ENCODE data around the gene GPRC5D. TPM values are rescaled to one million over a fixed set of nuclear protein-coding genes. Genes with fewer than 3 reads are reported as not detected.

Gene GPRC5D
- polyA plus RNA-seq, 1 of the 3 experiments (the other 2 are of a cell fraction), result not detected

GRCh38 chr12:12908711-12909110 lies 43.3 kb downstream of the GPRC5D start:
- no peaks in the 10 kb centered on the region for H3F3A ChIP-seq (replicated peaks; ENCODE audit: insufficient read depth)
- H3K4me3 ChIP-seq (ENCODE audit: low read depth in 2 of 2, low read length in 1 of 2), result no peak overlapping the region
- H3K36me3 ChIP-seq (replicated peaks in 1 of 2; ENCODE audit: control insufficient read depth in 1 of 2, insufficient read depth in 2 of 2, low read length in 1 of 2), result no peaks in the 10 kb centered on the region
- no peaks in the 10 kb centered on the region for H3K9me3 ChIP-seq
- no peaks in the 10 kb centered on the region for H3K9me2 ChIP-seq
- H3K9ac ChIP-seq, result no peak overlapping the region
- no peaks in the 10 kb centered on the region; a peak in 1 of 4 replicates for H3K4me1 ChIP-seq (ENCODE audit: control insufficient read depth in 1 of 2, insufficient read depth in 2 of 2, low read depth in 1 of 2, low read length in 1 of 2)
- no peak overlapping the region for H2AFZ ChIP-seq (ENCODE audit: low read depth)
- 89% methylated on average over 12 of the region's 12 CpGs for WGBS (ENCODE audit: low lambda C conversion rate)
- H3K4me2 ChIP-seq, result no peak overlapping the region
- H3K27me3 ChIP-seq (ENCODE audit: insufficient read depth), result no peaks in the 10 kb centered on the region
- H3K27ac ChIP-seq (ENCODE audit: low read depth in 2 of 2, low read length in 1 of 2), result no peak overlapping the region
- no peaks in the 10 kb centered on the region for H3K79me2 ChIP-seq (ENCODE audit: insufficient read depth)
- POLR2A ChIA-PET, result interaction anchor here (0.6 kb wide), 1 partner anchor 63 kb away, joined by 3 read pairs; no protein-coding TSS in a partner anchor
- TF ChIP-seq, protein P1, sequence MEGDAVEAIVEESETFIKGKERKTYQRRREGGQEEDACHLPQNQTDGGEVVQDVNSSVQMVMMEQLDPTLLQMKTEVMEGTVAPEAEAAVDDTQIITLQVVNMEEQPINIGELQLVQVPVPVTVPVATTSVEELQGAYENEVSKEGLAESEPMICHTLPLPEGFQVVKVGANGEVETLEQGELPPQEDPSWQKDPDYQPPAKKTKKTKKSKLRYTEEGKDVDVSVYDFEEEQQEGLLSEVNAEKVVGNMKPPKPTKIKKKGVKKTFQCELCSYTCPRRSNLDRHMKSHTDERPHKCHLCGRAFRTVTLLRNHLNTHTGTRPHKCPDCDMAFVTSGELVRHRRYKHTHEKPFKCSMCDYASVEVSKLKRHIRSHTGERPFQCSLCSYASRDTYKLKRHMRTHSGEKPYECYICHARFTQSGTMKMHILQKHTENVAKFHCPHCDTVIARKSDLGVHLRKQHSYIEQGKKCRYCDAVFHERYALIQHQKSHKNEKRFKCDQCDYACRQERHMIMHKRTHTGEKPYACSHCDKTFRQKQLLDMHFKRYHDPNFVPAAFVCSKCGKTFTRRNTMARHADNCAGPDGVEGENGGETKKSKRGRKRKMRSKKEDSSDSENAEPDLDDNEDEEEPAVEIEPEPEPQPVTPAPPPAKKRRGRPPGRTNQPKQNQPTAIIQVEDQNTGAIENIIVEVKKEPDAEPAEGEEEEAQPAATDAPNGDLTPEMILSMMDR (IDR thresholded peaks at IDR 0.05), result no peak
- no peak for TF ChIP-seq SMC3 (IDR thresholded peaks at IDR 0.05; ENCODE audit: low read depth, low read length)
- TF ChIP-seq, protein P2, sequence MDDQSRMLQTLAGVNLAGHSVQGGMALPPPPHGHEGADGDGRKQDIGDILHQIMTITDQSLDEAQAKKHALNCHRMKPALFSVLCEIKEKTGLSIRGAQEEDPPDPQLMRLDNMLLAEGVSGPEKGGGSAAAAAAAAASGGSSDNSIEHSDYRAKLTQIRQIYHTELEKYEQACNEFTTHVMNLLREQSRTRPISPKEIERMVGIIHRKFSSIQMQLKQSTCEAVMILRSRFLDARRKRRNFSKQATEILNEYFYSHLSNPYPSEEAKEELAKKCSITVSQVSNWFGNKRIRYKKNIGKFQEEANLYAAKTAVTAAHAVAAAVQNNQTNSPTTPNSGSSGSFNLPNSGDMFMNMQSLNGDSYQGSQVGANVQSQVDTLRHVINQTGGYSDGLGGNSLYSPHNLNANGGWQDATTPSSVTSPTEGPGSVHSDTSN (IDR thresholded peaks at IDR 0.05), result no peak
- TF ChIP-seq NFIC (IDR thresholded peaks at IDR 0.05; ENCODE audit: borderline replicate concordance), result no peak
- TF ChIP-seq, protein P3, sequence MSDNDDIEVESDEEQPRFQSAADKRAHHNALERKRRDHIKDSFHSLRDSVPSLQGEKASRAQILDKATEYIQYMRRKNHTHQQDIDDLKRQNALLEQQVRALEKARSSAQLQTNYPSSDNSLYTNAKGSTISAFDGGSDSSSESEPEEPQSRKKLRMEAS (IDR thresholded peaks at IDR 0.05; ENCODE audit: low read depth), result no peak
- no peak for TF ChIP-seq EP300 (IDR thresholded peaks at IDR 0.05; ENCODE audit: borderline replicate concordance in 1 of 2, low read depth in 1 of 2, low read length in 1 of 2)
- no peak for TF ChIP-seq RAD21 (IDR thresholded peaks at IDR 0.05; ENCODE audit: low read length)
- no peak for TF ChIP-seq EZH2phosphoT487 (IDR thresholded peaks at IDR 0.05; ENCODE audit: borderline replicate concordance, low read depth)
- no peak for TF ChIP-seq TCF12 (IDR thresholded peaks at IDR 0.05)
- TF ChIP-seq, protein P4, sequence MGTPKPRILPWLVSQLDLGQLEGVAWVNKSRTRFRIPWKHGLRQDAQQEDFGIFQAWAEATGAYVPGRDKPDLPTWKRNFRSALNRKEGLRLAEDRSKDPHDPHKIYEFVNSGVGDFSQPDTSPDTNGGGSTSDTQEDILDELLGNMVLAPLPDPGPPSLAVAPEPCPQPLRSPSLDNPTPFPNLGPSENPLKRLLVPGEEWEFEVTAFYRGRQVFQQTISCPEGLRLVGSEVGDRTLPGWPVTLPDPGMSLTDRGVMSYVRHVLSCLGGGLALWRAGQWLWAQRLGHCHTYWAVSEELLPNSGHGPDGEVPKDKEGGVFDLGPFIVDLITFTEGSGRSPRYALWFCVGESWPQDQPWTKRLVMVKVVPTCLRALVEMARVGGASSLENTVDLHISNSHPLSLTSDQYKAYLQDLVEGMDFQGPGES (IDR thresholded peaks at IDR 0.05; ENCODE audit: low read depth, low read length), result no peak
- no peak for TF ChIP-seq CHD2 (IDR thresholded peaks at IDR 0.05; ENCODE audit: low read length, partially characterized antibody)
- TF ChIP-seq YY1 (IDR thresholded peaks at IDR 0.05; ENCODE audit: low read depth), result no peak
- TF ChIP-seq ELF1 (IDR thresholded peaks at IDR 0.05), result no peak
- CTCF ChIA-PET, result interaction anchor here (0.6 to 1.1 kb wide), 4 partner anchors 75 to 670 kb away, joined by 3 to 4 read pairs (median 3); no protein-coding TSS in a partner anchor
- H4K20me1 ChIP-seq (ENCODE audit: insufficient read depth), result no peaks in the 10 kb centered on the region
- no peak for DNase-seq

DNA sequence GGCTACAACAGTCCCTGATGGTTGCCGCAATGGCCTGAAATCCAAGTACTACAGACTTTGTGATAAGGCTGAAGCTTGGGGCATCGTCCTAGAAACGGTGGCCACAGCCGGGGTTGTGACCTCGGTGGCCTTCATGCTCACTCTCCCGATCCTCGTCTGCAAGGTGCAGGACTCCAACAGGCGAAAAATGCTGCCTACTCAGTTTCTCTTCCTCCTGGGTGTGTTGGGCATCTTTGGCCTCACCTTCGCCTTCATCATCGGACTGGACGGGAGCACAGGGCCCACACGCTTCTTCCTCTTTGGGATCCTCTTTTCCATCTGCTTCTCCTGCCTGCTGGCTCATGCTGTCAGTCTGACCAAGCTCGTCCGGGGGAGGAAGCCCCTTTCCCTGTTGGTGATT lies 43.7 kb downstream of the GPRC5D start:
- Histone ChIP-seq H3K27ac (ENCODE audit: low read depth in 2 of 2, low read length in 1 of 2) (no peak overlapping the region), H3K4me1 (ENCODE audit: control insufficient read depth in 1 of 2, insufficient read depth in 2 of 2, low read depth in 1 of 2, low read length in 1 of 2) (no peaks in the 10 kb centered on the region; a peak in 1 of 4 replicates), H3K4me3 (ENCODE audit: low read depth in 2 of 2, low read length in 1 of 2) (no peak overlapping the region), H3K9me3 (no peaks in the 10 kb centered on the region), H3K79me2 (ENCODE audit: insufficient read depth) (no peaks in the 10 kb centered on the region), H3F3A (replicated peaks; ENCODE audit: insufficient read depth) (no peaks in the 10 kb centered on the region), H3K27me3 (ENCODE audit: insufficient read depth) (no peaks in the 10 kb centered on the region), H2AFZ (ENCODE audit: low read depth) (no peak overlapping the region), H4K20me1 (ENCODE audit: insufficient read depth) (no peaks in the 10 kb centered on the region), H3K36me3 (replicated peaks in 1 of 2; ENCODE audit: control insufficient read depth in 1 of 2, insufficient read depth in 2 of 2, low read length in 1 of 2) (no peaks in the 10 kb centered on the region), H3K9ac (no peak overlapping the region), H3K9me2 (no peaks in the 10 kb centered on the region), H3K4me2 (no peak overlapping the region)
- no peak for DNase-seq
- CTCF ChIA-PET, result interaction anchor here (0.6 to 3.4 kb wide), 6 partner anchors 8 to 304 kb away, joined by 3 to 17 read pairs (median 3); no protein-coding TSS in a partner anchor
- POLR2A ChIA-PET, result interaction anchor here (0.6 kb wide), 1 partner anchor 63 kb away, joined by 3 read pairs; no protein-coding TSS in a partner anchor
- 94% methylated on average over 14 of the region's 14 CpGs for WGBS (ENCODE audit: low lambda C conversion rate)
- TF ChIP-seq TEAD4 (IDR thresholded peaks at IDR 0.05; ENCODE audit: borderline replicate concordance, insufficient read depth) (no peak), JUND (IDR thresholded peaks at IDR 0.05) (no peak), YY1 (IDR thresholded peaks at IDR 0.05; ENCODE audit: low read depth) (no peak), ELF1 (IDR thresholded peaks at IDR 0.05) (no peak), EZH2phosphoT487 (IDR thresholded peaks at IDR 0.05; ENCODE audit: borderline replicate concordance, low read depth) (no peak), GABPA (IDR thresholded peaks at IDR 0.05; ENCODE audit: low read depth) (no peak), GATA2 (CRISPR knock-in tag; IDR thresholded peaks at IDR 0.05) (no peak), USF2 (IDR thresholded peaks at IDR 0.05; ENCODE audit: borderline replicate concordance, low read depth, low read length) (no peak), POLR2AphosphoS5 (IDR thresholded peaks at IDR 0.05; ENCODE audit: low read depth, low read length) (no peak), FOXJ3 (CRISPR knock-in tag; IDR thresholded peaks at IDR 0.05) (no peak), NFIC (IDR thresholded peaks at IDR 0.05; ENCODE audit: borderline replicate concordance) (no peak)
- TF ChIP-seq, protein P2 (IDR thresholded peaks at IDR 0.05), result no peak
- TF ChIP-seq, protein P5, sequence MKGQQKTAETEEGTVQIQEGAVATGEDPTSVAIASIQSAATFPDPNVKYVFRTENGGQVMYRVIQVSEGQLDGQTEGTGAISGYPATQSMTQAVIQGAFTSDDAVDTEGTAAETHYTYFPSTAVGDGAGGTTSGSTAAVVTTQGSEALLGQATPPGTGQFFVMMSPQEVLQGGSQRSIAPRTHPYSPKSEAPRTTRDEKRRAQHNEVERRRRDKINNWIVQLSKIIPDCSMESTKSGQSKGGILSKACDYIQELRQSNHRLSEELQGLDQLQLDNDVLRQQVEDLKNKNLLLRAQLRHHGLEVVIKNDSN (IDR thresholded peaks at IDR 0.05; ENCODE audit: borderline replicate concordance, low read depth), result no peak

Measured in SK-N-SH (cell line).